Fibroblast of lung (primary cell): Measurements from ENCODE around the gene LARP6. TPM values are rescaled to one million over a fixed set of nuclear protein-coding genes. Genes with fewer than 3 reads are reported as not detected.
A peak's percentile ranks its signal among the peaks of the same experiment; 100 is the strongest.
"Not testable (repeated sequence)": the region's sequence is repeated elsewhere in the genome, so short reads cannot be mapped to it uniquely, and the experiment has no call there.

Source experiments
- DNase-seq, 2 donors: peaks; one replicate each; pipeline versions ENCODE4 v3.0.0 to v3.0.0-alpha.2; 2010; ENCODE audit warnings: low read depth in 2 of 2
- H2AFZ ChIP-seq: 2 replicates; pipeline ENCODE4 v1.5.1; 2012; ENCODE audit warnings: low read length, control low read depth, inconsistent platforms
- H3K27ac ChIP-seq: 2 replicates; pipeline ENCODE4 v1.5.1; 2011; ENCODE audit warnings: low read length, control low read depth; ENCODE audit not compliant: insufficient read depth
- H3K27me3 ChIP-seq: 2 replicates; pipeline ENCODE4 v1.5.1; 2011; ENCODE audit warnings: mild to moderate bottlenecking, low read length; ENCODE audit not compliant: control insufficient read depth, insufficient read depth
- H3K36me3 ChIP-seq: 2 replicates; pipeline ENCODE4 v1.5.1; 2011; ENCODE audit warnings: low read length; ENCODE audit not compliant: control insufficient read depth, insufficient read depth
- H3K4me1 ChIP-seq: 2 replicates; pipeline ENCODE4 v1.5.1; 2011; ENCODE audit warnings: low read length; ENCODE audit not compliant: control insufficient read depth, insufficient read depth; ENCODE audit errors: extremely low read depth
- H3K4me2 ChIP-seq: 2 replicates; pipeline ENCODE4 v1.5.1; 2011; ENCODE audit warnings: low read length, control low read depth; ENCODE audit not compliant: insufficient read depth; ENCODE audit errors: extremely low read depth
- H3K4me3 ChIP-seq, 4 experiments: fragments of 200-600 bp in 1 of 4; sonication (generic) in 1 of 4; replicated peaks in 1 of 4; 2 replicates each; pipeline ENCODE4 v1.5.1; 2011 to 2016; ENCODE audit warnings: low read length in 4 of 4, low read depth in 3 of 4, mild to moderate bottlenecking in 3 of 4, control low read depth in 2 of 4, inconsistent platforms in 1 of 4, mixed read lengths in 1 of 4; ENCODE audit not compliant: insufficient read depth in 1 of 4; ENCODE audit errors: control extremely low read depth in 1 of 4
- H3K79me2 ChIP-seq: 2 replicates; pipeline ENCODE4 v1.5.1; 2012; ENCODE audit warnings: mild to moderate bottlenecking, low read length, inconsistent platforms; ENCODE audit not compliant: control insufficient read depth, insufficient read depth
- H3K9ac ChIP-seq: 2 replicates; pipeline ENCODE4 v1.5.1; 2011; ENCODE audit warnings: mild to moderate bottlenecking, low read length, control low read depth; ENCODE audit not compliant: insufficient read depth
- H3K9me3 ChIP-seq: 2 replicates; pipeline ENCODE4 v1.5.1; 2012; ENCODE audit warnings: low read depth, low read length; ENCODE audit not compliant: control insufficient read depth, insufficient read depth
- H4K20me1 ChIP-seq: 2 replicates; pipeline ENCODE4 v1.5.1; 2011; ENCODE audit warnings: low read length; ENCODE audit not compliant: control insufficient read depth, insufficient read depth; ENCODE audit errors: extremely low read depth
- EZH2 ChIP-seq: IDR thresholded peaks from 2 replicates; pipeline ENCODE4 v1.5.1; 2012; ENCODE audit warnings: low read length, control low read depth, mild to moderate bottlenecking; ENCODE audit errors: missing control alignments
- polyA plus RNA-seq, 2 donors: library from polyadenylated mRNA; depleted of rRNA in 1 of 2; stranded (reverse) in 1 of 2; unstranded in 1 of 2; fragments of >200 nt; gene quantifications; 2 replicates each; pipeline ENCODE4 v1.2.1, GENCODE V29; 2011 to 2012; ENCODE audit warnings: missing spikeins in 1 of 2
- total RNA-seq: library from RNA; depleted of rRNA; stranded (reverse); fragments of >200 nt; gene quantifications from 2 replicates; pipeline ENCODE4 v1.2.1, GENCODE V29; 2014
- TF ChIP-seq, protein P1 (sequence below), 2 donors: IDR thresholded peaks in 1 of 2; conservative IDR thresholded peaks in 1 of 2; 1 replicate in 1 of 2; 2 replicates in 1 of 2; pipeline ENCODE4 v1.5.1; 2011 to 2012; ENCODE audit warnings: low read length in 2 of 2, control low read depth in 1 of 2, inconsistent platforms in 1 of 2, low read depth in 1 of 2, mild to moderate bottlenecking in 1 of 2

The LARP6 gene
- total and polyA plus RNA-seq, 2 donors (not counting 1 experiment from before 2014, with no cell fraction given): 108 to 160 TPM

GRCh38 chr15:70812827-70813364 is 41.1 kb downstream of the LARP6 start:
- Histone ChIP-seq H3K79me2 (no peaks in the 10 kb centered on the region), H3K9me3 (no peaks in the 10 kb centered on the region), H3K4me2 (no peak overlapping the region), H2AFZ (no peak overlapping the region), H3K27ac (no peak overlapping the region), H4K20me1 (no peaks in the 10 kb centered on the region), H3K36me3 (no peaks in the 10 kb centered on the region), H3K4me3 (no peak overlapping the region), H3K27me3 (no peaks in the 10 kb centered on the region), H3K9ac (no peak overlapping the region), H3K4me1 (peaks cover 5% of the 10 kb centered on the region)
- no peak for DNase-seq
- TF ChIP-seq, protein P1, sequence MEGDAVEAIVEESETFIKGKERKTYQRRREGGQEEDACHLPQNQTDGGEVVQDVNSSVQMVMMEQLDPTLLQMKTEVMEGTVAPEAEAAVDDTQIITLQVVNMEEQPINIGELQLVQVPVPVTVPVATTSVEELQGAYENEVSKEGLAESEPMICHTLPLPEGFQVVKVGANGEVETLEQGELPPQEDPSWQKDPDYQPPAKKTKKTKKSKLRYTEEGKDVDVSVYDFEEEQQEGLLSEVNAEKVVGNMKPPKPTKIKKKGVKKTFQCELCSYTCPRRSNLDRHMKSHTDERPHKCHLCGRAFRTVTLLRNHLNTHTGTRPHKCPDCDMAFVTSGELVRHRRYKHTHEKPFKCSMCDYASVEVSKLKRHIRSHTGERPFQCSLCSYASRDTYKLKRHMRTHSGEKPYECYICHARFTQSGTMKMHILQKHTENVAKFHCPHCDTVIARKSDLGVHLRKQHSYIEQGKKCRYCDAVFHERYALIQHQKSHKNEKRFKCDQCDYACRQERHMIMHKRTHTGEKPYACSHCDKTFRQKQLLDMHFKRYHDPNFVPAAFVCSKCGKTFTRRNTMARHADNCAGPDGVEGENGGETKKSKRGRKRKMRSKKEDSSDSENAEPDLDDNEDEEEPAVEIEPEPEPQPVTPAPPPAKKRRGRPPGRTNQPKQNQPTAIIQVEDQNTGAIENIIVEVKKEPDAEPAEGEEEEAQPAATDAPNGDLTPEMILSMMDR (conservative IDR thresholded peaks at IDR 0.05 in 1 of 2, IDR thresholded peaks at IDR 0.05 in 1 of 2; ENCODE audit: low read depth in 1 of 2, low read length in 2 of 2): no peak
- no peak for TF ChIP-seq EZH2

- Histone ChIP-seq H3K36me3 (no peaks in the 10 kb centered on the region), H3K27me3 (no peaks in the 10 kb centered on the region), H2AFZ (no peak overlapping the region), H4K20me1 (no peaks in the 10 kb centered on the region), H3K27ac (no peak overlapping the region), H3K9me3 (no peaks in the 10 kb centered on the region), H3K4me2 (no peak overlapping the region), H3K4me1 (peaks cover 10% of the 10 kb centered on the region), H3K9ac (no peak overlapping the region), H3K79me2 (no peaks in the 10 kb centered on the region), H3K4me3 (no peak overlapping the region)
- no peak for TF ChIP-seq EZH2
- TF ChIP-seq, protein P1 (conservative IDR thresholded peaks at IDR 0.05 in 1 of 2, IDR thresholded peaks at IDR 0.05 in 1 of 2; ENCODE audit: low read depth in 1 of 2, low read length in 2 of 2): no peak
- no peak for DNase-seq
Observed at GRCh38 chr15:70810916-70811578, 42.9 kb downstream of the LARP6 start.

DNA sequence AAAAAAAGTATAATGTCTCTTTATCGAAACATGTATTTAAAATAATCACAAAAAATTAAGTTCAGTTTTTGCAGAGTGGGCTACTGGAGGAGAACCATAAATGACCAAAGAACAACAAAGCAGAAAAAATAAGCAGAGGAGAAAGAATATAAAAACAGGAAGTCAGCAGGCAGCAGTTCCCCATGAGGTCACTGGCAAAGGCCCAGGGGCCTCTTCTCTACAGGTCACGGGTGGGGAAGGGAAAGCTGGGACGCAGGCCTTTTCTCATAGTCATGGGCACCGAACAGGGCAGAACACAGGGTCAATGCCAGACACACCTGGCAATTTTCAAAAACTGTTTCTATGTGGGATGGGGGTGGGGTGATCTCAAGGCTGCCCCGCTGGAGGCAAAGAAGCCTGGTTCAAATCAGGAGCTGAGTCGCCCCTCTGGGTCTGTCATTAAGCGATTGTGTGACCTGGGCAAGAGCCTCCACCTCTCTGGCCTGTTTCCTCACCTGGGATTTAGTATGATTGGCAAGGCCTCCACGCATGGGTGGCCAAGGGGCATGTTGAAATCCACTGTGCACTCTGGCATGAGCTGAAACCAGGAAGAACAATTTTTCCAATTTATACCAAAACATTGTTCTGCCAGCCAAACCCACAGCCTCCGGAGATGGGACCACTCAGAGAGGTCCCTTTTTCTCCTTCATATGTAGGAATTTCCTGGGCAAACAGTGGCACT is 46.8 kb downstream of the LARP6 start:
- peak in 1 of 2 donors; percentile 45 for DNase-seq
- Histone ChIP-seq H2AFZ (peak overlapping the region; percentile 27), H3K27me3 (no peaks in the 10 kb centered on the region)

DNA sequence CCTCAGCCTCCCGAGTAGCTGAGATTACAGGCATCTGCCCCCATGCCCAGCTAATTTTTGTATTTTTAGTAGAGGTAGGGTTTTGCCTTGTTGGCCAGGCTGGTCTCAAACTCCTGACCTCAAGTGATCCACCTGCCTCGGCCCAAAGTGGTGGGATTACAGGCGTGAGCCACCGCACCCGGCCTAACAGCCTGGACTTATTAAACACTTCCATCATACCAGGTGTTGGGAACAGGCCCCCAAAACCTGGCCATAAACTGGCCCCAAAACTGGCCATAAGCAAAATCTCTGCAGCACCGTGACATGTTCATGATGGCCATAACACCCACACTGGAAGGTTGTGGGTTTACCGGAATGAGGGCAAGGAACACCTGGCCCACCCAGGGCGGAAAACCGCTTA is 49.6 kb downstream of the LARP6 start:
- not testable (repeated sequence) for H3K4me3 ChIP-seq, H4K20me1 ChIP-seq, H3K79me2 ChIP-seq, H3K9ac ChIP-seq, DNase-seq, H2AFZ ChIP-seq, H3K36me3 ChIP-seq, H3K4me2 ChIP-seq, H3K27ac ChIP-seq, H3K27me3 ChIP-seq, H3K9me3 ChIP-seq
- H3K4me1 ChIP-seq: peaks cover 25% of the 10 kb centered on the region

More for the DNA sequence above, 46.8 kb downstream of the LARP6 start:
- Histone ChIP-seq H3K4me3 (no peak overlapping the region), H3K36me3 (no peaks in the 10 kb centered on the region), H3K27ac (no peak overlapping the region), H3K9me3 (no peaks in the 10 kb centered on the region), H3K9ac (no peak overlapping the region), H3K4me1 (peaks cover 17% of the 10 kb centered on the region), H3K4me2 (no peak overlapping the region), H4K20me1 (no peaks in the 10 kb centered on the region), H3K79me2 (no peaks in the 10 kb centered on the region)
- TF ChIP-seq EZH2: no peak
- TF ChIP-seq, protein P1 (conservative IDR thresholded peaks at IDR 0.05 in 1 of 2, IDR thresholded peaks at IDR 0.05 in 1 of 2; ENCODE audit: low read depth in 1 of 2, low read length in 2 of 2): no peak
